Measurements from ENCODE around the gene CDH4. TPM values are rescaled to one million over a fixed set of nuclear protein-coding genes. Genes with fewer than 3 reads are reported as not detected.

Gene CDH4
- total RNA-seq, 1 donor from 2014 or later: not detected

GRCh38 chr20:61434341-61434781, 182.3 kb downstream of the CDH4 start:
- ATAC-seq (no peak), DNase-seq (ENCODE audit: low spot score) (no peak)

- no peak for DNase-seq (ENCODE audit: low spot score)
- no peak for ATAC-seq
These were observed 183.2 kb downstream of the CDH4 start for GRCh38 chr20:61435184-61435822.

- DNase-seq (ENCODE audit: low spot score): no peak
- ATAC-seq: no peak
These were observed 183.8 kb downstream of the CDH4 start for GRCh38 chr20:61435823-61436220.

GRCh38 chr20:61436283-61436666, 184.2 kb downstream of the CDH4 start:
- ATAC-seq (no peak), DNase-seq (ENCODE audit: low spot score) (no peak)

- DNase-seq (ENCODE audit: low spot score): no peak
- ATAC-seq: no peak
These were observed 184.7 kb downstream of the CDH4 start for GRCh38 chr20:61436667-61437279.

- DNase-seq (ENCODE audit: low spot score) (no peak), ATAC-seq (no peak)
These were observed 185.5 kb downstream of the CDH4 start for GRCh38 chr20:61437280-61438206.

GRCh38 chr20:61438285-61438684, 186.2 kb downstream of the CDH4 start:
- no peak for DNase-seq (ENCODE audit: low spot score)
- no peak for ATAC-seq

GRCh38 chr20:61439251-61439650, 187.2 kb downstream of the CDH4 start:
- ATAC-seq (no peak), DNase-seq (ENCODE audit: low spot score) (no peak)

GRCh38 chr20:61440548-61441055, 188.5 kb downstream of the CDH4 start:
- no peak for DNase-seq (ENCODE audit: low spot score)
- no peak for ATAC-seq

GRCh38 chr20:61441537-61441936, 189.5 kb downstream of the CDH4 start:
- no peak for ATAC-seq

GRCh38 chr20:61442075-61442670, 190.1 kb downstream of the CDH4 start:
- ATAC-seq (no peak), DNase-seq (ENCODE audit: low spot score) (no peak)

More at GRCh38 chr20:61441537-61441936, 189.5 kb downstream of the CDH4 start:
- no peak for DNase-seq (ENCODE audit: low spot score)

GRCh38 chr20:61442718-61443117, 190.7 kb downstream of the CDH4 start:
- no peak for DNase-seq (ENCODE audit: low spot score)
- no peak for ATAC-seq

- no peak for ATAC-seq
These were observed 191.5 kb downstream of the CDH4 start for GRCh38 chr20:61443443-61444126.

GRCh38 chr20:61444637-61445036, 192.6 kb downstream of the CDH4 start:
- DNase-seq (ENCODE audit: low spot score): no peak
- ATAC-seq: no peak

More at GRCh38 chr20:61443443-61444126, 191.5 kb downstream of the CDH4 start:
- no peak for DNase-seq (ENCODE audit: low spot score)

- ATAC-seq (no peak), DNase-seq (ENCODE audit: low spot score) (no peak)
These were observed 193.1 kb downstream of the CDH4 start for GRCh38 chr20:61445138-61445537.

- no peak for DNase-seq (ENCODE audit: low spot score)
- ATAC-seq: no peak
These were observed 193.7 kb downstream of the CDH4 start for GRCh38 chr20:61445741-61446140.

GRCh38 chr20:61447952-61448351, 195.9 kb downstream of the CDH4 start:
- DNase-seq (ENCODE audit: low spot score) (no peak), ATAC-seq (no peak)

- no peak for ATAC-seq
- DNase-seq (ENCODE audit: low spot score): no peak
These were observed 196.3 kb downstream of the CDH4 start for GRCh38 chr20:61448386-61448785.

GRCh38 chr20:61449057-61449609, 197.1 kb downstream of the CDH4 start:
- ATAC-seq (no peak), DNase-seq (ENCODE audit: low spot score) (no peak)

- DNase-seq (ENCODE audit: low spot score): no peak
These were observed 197.9 kb downstream of the CDH4 start for GRCh38 chr20:61449916-61450315.

More at GRCh38 chr20:61449916-61450315, 197.9 kb downstream of the CDH4 start:
- ATAC-seq: no peak
